Measurements from ENCODE around the gene KANK4. TPM values are rescaled to one million over a fixed set of nuclear protein-coding genes. Genes with fewer than 3 reads are reported as not detected.
"Not testable (repeated sequence)": the region's sequence is repeated elsewhere in the genome, so short reads cannot be mapped to it uniquely, and the experiment has no call there.

Gene KANK4
- total and polyA plus RNA-seq, 9 donors: 0.05 to 0.83 (median 0.19) TPM; not detected in 1

DNA sequence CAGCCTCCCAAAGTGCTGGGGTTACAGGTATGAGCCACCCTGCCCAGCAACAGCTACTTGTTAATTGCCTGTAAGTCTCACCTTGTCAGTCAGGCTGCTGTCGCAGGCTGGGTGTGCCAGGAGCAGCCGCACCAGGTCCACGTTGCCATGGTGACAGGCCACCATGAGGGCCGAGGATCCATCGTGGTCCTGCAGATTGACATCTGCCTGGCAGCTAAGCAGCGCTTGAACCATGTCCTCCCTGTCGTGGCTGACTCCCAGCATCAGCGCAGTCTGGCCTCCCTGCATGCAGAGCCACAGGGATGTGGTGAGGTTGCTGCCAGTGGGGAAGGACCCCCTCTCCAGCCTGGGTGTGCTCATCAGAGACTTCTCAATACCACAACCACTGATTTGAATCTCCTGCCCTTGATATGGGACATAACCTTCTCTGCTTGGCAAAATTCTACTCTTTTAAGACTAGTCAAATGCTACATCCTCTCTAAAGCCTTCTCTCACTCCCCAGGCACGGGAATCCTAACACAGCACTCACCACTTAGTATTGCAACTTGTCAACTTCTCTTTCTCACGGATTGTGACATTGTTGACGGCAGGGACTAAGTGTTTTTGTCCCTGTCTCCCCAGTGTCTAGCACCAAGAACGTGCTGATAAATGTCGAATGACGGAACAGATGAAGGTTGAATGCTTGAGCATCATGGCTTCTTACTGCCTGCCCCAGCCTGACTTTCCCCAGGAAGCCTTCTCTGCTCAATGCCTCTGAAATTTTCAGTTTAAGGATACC is 71.7 kb downstream of the KANK4 start:
- no peaks in the 10 kb centered on the region for H3K36me3 ChIP-seq
- H3K4me3 ChIP-seq: no peak overlapping the region
- no peak overlapping the region for H3K27ac ChIP-seq
- TF ChIP-seq, protein P1, sequence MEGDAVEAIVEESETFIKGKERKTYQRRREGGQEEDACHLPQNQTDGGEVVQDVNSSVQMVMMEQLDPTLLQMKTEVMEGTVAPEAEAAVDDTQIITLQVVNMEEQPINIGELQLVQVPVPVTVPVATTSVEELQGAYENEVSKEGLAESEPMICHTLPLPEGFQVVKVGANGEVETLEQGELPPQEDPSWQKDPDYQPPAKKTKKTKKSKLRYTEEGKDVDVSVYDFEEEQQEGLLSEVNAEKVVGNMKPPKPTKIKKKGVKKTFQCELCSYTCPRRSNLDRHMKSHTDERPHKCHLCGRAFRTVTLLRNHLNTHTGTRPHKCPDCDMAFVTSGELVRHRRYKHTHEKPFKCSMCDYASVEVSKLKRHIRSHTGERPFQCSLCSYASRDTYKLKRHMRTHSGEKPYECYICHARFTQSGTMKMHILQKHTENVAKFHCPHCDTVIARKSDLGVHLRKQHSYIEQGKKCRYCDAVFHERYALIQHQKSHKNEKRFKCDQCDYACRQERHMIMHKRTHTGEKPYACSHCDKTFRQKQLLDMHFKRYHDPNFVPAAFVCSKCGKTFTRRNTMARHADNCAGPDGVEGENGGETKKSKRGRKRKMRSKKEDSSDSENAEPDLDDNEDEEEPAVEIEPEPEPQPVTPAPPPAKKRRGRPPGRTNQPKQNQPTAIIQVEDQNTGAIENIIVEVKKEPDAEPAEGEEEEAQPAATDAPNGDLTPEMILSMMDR (IDR thresholded peaks at IDR 0.05): no peak
- no peak for DNase-seq
- no peaks in the 10 kb centered on the region for H3K27me3 ChIP-seq
- 67 to 69% (median 68%) methylated on average over 14 of the region's 14 CpGs for WGBS, 3 donors
- intact Hi-C loops (cut with DNase I): no loop called here
- H3K9me3 ChIP-seq: no peaks in the 10 kb centered on the region
- no peaks in the 10 kb centered on the region for H3K4me1 ChIP-seq (ENCODE audit: insufficient read depth)

DNA sequence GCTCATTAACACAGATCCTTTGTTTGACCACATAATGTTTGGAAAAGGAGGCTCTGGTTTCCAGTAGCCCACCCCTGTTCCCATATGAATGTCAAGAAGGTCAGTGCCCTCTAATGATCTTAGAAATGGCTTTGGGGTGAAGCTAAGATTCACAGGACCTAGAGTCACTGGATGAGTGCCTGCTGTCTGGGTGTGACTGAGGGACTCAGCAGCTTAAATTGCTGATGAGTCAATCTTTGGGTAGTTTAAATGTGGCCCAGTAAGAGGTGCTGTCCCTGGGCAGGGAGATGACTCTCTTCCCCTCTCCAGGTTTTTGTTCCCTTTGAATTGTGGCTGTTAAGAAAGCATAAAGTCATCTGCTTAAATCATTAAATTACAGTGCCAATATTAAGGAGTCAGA is 74.0 kb downstream of the KANK4 start:
- intact Hi-C loops (cut with DNase I): no loop called here
- no peak overlapping the region for H3K27ac ChIP-seq

DNA sequence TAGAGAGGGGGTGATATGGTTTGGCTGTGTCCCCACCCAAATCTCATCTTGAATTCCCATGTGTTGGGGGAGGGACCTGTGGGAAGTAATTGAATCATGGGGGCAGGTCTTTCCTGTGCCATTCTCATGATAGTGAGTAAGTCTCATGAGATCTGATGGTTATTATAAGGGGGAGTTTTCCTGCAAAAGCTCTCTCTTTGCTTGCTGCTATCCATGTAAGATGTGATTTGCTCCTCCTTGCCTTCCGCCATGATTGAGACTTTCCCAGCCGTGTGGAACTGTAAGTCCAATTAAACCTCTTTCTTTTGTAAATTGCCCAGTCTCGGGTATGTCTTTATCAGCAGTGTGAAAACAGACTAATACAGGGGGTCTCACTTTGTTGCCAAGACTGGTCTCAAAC is 74.9 kb downstream of the KANK4 start:
- DNase-seq; H3K4me1 ChIP-seq (ENCODE audit: insufficient read depth); intact Hi-C loops (cut with DNase I); H3K9me3 ChIP-seq; H3K27me3 ChIP-seq; H3K27ac ChIP-seq; H3K36me3 ChIP-seq; H3K4me3 ChIP-seq: not testable (repeated sequence)
- 85 to 96% (median 91%) methylated on average over 3 of the region's 3 CpGs for WGBS, 3 donors

More for the DNA sequence above, 74.0 kb downstream of the KANK4 start:
- Histone ChIP-seq H3K36me3 (no peaks in the 10 kb centered on the region), H3K27me3 (no peaks in the 10 kb centered on the region), H3K4me3 (no peak overlapping the region), H3K4me1 (ENCODE audit: insufficient read depth) (no peaks in the 10 kb centered on the region), H3K9me3 (no peaks in the 10 kb centered on the region)
- no peak for DNase-seq
- TF ChIP-seq EP300 (IDR thresholded peaks at IDR 0.05): no peak
- TF ChIP-seq, protein P1 (IDR thresholded peaks at IDR 0.05): no peak
- no peak for TF ChIP-seq POLR2A (IDR thresholded peaks at IDR 0.05)

DNA sequence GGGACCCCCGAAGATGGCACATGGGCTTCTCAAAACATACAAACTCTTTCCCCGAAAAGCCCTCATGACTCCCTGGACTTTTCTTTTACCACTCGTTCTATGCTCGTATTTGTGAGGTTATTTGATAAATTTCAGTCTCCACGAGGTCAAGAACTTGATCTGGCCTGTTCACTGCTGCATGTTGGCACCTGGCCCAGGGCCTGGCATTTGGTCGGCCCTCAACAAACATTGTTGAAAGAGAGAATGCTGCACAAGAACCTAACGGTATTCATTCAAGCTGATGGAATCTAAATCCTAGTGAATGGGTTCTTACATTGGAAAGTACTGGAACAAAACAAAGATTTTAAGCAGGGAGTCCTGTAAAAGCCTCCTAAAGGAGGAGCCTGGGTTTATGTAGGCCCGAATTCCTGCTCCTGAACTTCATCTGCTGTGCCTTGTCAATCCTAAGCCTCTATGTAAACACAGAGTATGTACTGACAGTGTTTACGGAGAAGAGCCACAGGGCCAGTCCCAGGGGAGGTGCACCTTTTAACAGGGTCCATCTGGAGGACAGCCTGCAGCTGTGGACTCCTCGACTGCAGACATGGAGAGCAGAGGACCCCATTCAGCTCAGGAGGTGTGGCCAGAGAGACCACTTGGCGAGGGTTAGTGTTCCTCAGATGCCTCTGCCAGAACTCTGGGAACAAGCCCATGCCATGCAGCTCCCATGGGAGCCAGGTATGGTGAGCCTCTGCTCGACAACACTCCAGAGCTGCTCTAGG is 77.7 kb downstream of the KANK4 start:
- no peaks in the 10 kb centered on the region for H3K27me3 ChIP-seq
- H3K36me3 ChIP-seq: no peaks in the 10 kb centered on the region
- H3K27ac ChIP-seq: no peak overlapping the region
- intact Hi-C loops (cut with DNase I): no loop called here
- no peak overlapping the region for H3K4me3 ChIP-seq
- no peaks in the 10 kb centered on the region for H3K9me3 ChIP-seq
- H3K4me1 ChIP-seq (ENCODE audit: insufficient read depth): no peaks in the 10 kb centered on the region
- TF ChIP-seq POLR2A (IDR thresholded peaks at IDR 0.05) (no peak), EP300 (IDR thresholded peaks at IDR 0.05) (no peak)
- TF ChIP-seq, protein P1 (IDR thresholded peaks at IDR 0.05): no peak
- 40 to 42% (median 40%) methylated on average over 12 of the region's 12 CpGs for WGBS, 3 donors
- peak in 1 of 5 donors; percentile 40 for DNase-seq
